ENCODE data around the gene BCL7A.

BCL7A gene

DNA sequence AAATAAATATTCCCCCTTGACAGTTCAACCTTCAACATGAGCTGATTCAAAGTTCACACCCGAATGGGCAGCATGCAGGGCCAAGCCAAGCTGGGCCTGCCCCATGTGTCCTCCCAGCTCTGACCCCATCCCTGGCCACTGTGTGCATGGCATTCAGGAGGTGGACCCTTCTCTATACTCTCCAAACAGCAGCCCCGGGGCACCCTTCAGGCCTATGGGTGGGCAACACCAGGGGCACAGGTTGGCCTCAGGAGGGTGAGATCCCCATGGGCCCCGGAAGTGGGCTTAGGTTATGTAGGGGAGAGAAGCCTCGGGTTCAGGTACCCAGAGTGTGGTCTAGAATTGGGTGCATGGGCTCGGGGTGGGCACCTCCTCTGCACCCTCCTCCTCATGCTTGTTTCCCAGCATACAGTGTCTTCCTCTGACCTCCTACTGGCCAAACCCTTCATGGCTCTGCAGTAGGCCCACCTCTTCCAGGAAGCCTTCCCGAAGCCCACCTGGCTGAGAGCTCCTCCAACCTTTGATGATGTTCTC lies 31.5 kb upstream of the BCL7A start:
- DNase-seq (ENCODE audit: insufficient read length, low spot score), result no peak

DNA sequence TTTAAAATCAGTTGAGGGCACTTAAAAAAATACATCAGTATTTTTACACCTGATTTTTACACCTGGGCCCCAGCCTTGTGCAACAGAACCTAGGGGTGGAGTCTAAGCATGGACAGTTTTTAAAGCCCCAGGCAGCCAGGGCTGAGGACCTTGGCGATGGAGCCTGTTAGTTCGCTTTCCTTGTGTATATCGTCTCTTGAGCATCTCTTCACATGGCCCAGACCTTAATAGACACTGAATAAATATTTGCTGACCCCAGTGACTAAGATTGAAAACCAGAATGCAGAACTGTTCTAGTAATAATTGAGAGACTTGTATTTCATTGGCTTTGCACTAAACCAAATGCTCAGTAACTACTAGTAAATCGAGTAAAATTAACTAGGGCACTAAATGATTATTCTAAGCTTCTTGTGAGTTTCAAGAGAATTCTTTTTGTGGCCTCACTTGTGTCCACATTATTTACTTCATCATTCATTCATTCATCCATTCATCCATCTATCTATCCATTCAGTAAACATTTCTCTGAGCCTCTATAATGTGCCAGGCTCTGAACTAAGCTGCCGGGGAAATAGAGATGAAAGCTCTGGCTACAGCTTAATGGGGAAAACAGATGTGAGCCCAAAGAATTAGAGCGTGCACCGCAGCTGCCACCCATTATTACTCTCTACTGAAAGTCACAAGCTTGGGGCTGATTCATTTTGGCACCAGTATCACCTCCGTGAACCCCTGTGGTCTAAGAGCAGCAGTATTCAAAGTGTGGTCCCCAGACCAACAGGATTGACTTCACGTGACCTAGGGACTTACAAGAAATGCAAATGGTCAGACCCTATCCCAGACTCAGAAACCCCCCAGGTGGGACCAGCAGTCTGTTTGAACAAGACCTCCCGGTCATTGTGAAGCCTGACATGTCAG lies 30.7 kb upstream of the BCL7A start:
- no peak for DNase-seq (ENCODE audit: insufficient read length, low spot score)
- no peak for FAIRE-seq
- TF ChIP-seq POLR2A (IDR thresholded peaks at IDR 0.05; ENCODE audit: low read depth, low read length), result no peak

More for the DNA sequence above, 31.5 kb upstream of the BCL7A start:
- no peak for TF ChIP-seq POLR2A (IDR thresholded peaks at IDR 0.05; ENCODE audit: low read depth, low read length)
- FAIRE-seq, result no peak

DNA sequence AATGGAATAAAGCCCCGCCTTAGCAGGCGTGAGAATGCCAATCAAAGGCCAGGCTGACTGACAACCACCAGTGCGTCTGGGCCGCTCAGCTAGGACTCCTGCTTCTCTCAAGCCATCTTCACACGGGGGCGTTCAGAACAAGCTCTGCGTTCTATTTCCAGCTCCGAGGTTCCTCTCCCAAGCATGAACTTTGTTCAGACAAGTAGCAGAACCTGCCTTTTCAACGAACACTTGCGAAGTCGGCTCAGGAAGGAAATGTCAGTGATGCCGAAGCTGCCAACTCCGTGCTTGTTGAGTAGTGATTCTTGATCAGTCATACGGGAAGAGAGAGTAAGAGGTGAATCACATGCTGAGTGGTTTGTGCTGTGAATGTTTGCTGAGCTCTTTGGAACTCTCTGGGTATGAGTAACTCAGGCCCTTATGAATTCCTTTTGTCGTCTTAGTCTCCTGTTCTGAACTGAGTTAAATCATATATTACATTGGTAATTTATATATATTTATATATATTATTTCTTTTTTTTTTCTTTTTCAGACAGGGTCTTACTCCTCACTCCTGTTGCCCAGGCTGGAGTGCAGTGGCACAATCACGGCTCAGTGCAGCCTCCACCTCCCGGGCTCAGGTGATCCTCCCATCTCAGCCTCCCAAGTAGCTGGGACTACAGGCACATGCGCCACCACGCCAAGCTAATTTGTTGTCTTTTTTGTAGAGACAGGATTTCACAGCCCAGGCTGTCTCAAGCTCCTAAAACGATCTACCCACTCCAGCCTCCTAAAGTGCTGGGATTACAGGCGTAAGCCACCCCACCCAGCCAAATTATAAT lies 29.4 kb upstream of the BCL7A start:
- peak; percentile 94 for FAIRE-seq
- peak; percentile 97 for DNase-seq (ENCODE audit: insufficient read length, low spot score)

DNA sequence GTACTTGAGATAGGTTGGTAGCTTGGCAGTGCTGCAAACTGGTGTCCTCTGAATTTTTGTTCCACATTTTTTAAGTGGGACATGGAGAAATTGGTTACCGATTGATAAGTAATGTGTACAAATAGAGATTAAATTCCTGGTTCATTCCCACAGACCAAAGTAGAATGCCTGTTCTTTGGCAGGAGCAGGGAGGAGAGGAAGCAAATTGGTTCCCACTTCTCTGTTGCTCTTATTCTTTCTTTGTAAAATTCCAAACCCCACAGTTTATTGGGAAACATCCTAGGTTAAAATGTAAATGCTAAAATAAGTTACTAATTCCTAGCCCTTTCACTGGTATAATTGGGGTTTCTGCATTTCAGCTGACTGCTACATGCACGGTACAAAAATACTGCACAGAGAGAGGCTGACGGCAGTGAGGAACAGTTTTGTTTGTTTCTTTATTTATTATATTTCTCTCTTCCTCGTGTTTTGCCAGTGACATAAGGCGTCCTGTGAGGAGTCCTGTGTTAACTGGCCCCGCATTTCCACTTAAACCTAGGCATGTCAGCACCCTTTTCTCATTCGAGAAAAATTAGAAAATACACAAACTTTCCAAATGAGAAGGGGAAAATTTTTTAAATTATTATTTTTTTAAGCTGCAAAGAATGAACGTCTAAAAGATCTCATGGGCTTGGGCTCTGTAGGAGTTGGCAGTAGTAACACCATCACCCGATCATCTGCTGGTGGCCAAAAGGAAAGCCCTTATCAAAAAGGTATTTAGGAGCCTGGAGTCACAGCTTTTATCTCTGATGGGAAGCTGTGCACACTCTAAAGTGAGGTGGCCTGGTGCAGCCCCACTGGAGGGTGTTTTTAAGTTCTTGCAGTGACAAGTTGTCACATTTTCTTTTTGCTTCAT lies 25.4 kb upstream of the BCL7A start:
- no peak for DNase-seq (ENCODE audit: insufficient read length, low spot score)
- FAIRE-seq, result no peak
- no peak for TF ChIP-seq POLR2A (IDR thresholded peaks at IDR 0.05; ENCODE audit: low read depth, low read length)

More for the DNA sequence above, 29.4 kb upstream of the BCL7A start:
- TF ChIP-seq POLR2A (IDR thresholded peaks at IDR 0.05; ENCODE audit: low read depth, low read length), result no peak

DNA sequence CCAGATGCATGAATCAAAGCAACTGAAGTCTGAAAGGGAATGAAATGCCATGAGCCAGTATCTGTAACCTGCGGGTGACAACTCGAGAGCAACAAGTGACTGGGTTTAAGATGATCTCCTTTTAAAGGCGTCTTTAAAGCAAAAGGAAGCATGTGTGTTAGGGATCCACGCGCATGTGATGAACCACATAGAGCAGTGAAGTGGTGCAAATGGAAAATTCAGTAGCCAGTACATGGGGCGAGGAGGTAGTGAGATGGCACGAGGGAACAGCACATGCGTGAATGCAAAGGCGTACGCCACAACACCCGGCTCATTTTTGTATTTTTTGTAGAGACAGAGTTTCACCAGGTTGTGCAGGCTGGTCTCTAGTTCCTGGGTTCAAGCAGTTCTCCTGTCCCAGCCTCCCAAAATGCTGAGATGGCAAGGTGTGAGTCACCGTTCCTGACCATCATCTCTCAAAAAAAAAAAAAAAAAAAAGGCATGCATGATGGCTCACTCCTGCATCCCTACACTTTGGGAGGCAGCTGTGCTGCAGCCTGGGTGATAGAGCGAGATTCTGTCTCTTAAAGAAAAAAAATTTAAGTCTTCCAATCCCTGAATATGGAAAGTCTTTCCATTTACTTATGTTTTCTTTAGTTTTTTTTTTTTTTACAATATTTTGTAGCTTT lies 24.6 kb upstream of the BCL7A start:
- no peak for FAIRE-seq
- peak; percentile 38 for DNase-seq (ENCODE audit: insufficient read length, low spot score)
- TF ChIP-seq POLR2A (IDR thresholded peaks at IDR 0.05; ENCODE audit: low read depth, low read length), result no peak

DNA sequence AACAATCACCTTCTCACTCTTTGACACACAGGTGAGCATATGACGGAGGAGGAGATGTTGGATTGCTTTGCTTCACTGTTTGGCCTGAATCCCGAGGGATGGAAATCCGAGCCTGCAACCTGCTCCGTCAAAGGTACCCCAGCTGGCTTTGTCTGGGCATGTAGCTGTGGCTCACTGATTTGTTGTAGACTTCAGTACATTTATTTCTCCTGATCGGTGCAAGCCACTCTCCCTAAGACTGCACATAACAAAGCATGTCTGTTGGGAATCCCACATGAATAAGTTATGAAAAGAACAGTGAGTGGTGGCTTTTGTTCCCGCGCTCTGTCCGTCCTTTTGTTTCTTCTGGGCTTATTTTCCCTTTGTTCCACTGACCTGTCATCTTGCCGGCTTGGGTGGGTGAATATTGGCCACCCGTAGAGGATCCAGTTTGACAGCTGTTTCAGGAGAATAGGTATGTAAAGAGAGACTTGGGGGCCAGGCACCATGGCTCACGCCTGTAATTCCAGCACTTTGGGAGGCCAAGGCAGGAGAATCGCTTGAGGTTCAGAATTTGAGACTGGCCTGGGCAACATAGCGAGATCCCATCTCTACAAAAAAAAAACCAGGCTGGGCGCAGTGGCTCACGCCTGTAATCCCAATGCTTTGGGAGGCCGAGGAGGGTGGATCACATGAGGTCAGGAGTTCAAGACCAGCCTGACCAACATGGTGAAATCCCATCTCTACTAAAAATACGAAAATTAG lies 20.0 kb upstream of the BCL7A start:
- no peak for FAIRE-seq
- TF ChIP-seq POLR2A (IDR thresholded peaks at IDR 0.05; ENCODE audit: low read depth, low read length), result no peak
- no peak for DNase-seq (ENCODE audit: insufficient read length, low spot score)

DNA sequence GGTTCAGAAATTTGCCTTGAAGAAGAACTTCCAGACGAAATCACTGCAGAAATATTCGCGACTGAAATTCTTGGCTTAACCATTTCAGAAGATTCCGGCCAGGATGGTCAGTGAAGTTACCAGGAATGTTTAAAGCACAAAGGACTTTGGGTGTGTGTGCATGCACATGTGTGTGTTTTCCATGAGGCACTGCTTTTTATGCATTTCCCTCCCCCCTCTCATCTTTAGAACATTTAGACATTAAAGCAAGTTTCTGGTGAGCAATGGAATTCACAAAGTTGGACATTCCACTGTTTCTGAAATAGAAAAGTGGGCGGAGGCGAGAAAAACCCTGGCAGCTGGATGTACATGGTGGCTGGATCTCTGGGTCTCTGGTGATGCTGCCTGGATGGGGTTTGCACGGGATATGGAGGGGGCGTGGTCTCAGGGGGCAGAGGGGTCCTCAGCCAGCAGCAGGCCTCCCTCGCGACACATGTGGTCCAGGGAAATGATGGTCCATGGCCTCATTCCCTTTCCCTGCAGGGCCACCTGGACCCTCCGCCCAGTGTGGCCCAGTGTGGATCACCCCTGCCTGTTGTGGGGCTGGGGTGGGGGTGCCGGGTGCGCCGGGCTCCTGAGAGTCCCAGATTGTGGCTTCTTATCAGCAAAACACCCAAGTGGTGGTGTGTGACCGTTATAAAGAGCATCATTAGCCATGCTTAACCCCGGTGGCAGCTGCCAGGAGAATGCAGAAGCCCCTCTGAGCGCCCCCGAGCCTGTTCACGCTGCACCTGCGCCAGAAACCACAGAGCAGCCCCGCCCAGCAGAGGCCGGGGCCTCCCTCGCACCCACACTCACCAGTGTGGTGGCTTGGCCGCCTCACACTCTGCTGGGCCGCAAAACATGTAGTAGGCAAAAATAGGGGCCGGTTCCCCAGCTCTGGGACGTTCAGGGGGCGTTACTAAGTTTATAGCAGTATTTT lies 17.8 kb upstream of the BCL7A start:
- no peak for TF ChIP-seq POLR2A (IDR thresholded peaks at IDR 0.05; ENCODE audit: low read depth, low read length)
- DNase-seq (ENCODE audit: insufficient read length, low spot score) (no peak), FAIRE-seq (no peak)

DNA sequence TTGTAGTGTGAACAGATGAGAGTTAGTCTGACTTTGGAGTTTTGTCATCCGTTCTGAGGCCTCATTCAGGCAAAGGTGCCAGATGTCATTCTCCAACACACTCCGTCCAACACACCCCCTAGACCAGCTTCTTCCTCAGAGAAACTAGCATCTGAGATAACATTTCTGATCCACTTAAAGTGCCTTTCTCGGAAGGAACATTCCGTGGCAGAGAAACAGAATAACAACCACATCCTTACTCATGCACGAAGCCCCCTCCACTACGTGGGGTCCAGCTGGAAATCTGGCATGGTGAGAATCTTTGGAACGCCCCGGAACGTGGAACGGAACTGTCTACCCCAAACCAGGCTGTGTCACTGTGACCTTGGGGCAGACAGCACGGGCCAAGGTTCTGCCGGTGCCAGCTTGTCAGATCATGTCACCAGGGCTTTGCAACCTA lies 17.0 kb upstream of the BCL7A start:
- TF ChIP-seq POLR2A (IDR thresholded peaks at IDR 0.05; ENCODE audit: low read depth, low read length), result no peak
- no peak for DNase-seq (ENCODE audit: insufficient read length, low spot score)
- FAIRE-seq, result no peak

DNA sequence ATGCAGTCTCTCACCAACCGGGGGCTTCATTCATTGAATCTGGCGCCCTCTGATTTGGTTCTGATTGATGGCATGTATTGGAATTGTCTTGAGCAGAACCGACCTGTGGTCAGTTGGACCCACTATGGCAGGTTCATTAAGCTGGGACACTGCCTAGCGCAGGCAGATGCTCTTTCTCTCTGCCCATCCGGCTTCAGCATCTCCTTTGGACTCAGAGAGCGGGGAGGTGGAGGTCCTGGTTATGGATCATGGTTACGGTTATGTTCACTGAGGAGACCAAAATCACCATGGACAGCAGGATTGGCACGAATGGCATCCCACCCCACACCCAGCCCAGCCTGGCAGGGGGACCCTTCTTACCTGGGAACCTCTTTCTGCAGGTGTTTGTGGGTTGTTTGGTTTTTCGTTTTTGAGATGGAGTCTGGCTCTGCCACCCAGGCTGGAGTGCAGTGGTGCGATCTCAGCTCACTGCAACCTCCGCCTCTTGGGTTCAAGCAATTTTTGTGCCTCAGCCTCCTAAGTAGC lies 16.4 kb upstream of the BCL7A start:
- no peak for FAIRE-seq
- TF ChIP-seq POLR2A (IDR thresholded peaks at IDR 0.05; ENCODE audit: low read depth, low read length), result no peak
- no peak for DNase-seq (ENCODE audit: insufficient read length, low spot score)

DNA sequence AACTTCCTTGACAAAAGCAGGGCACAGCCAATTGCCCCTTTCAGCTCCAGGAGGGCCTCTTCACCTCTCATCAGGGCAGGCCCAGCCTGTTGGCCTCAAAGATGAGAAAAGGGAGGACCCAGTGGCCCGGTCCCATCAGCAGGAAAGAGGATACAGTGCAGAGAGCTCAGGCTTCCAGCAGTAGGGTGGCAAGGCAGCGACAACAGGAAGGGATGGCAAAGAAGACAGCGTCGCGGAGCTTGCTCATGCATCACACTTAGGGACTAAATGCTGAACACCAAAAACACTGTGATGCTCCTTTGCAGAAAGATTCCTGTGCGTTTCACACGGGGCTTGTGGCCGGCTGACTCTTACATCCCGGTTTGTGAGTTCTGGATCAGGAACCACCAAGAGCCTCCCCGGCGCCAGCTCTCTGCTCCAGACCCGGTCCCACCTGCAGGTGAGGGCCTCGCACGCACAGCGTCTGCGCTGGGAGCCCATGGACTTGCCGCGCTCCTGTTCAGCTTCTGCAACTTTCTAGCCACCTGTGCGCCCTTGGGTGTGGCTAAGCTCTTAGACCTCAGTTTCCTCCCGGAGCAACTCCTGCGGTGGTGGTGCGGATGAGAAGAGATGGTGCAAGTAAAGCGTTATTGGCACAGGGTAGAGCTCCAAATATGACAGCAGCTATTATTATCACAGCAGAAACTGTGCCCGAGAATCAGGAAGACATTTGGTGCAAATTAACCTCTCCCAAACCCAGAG lies 15.3 kb upstream of the BCL7A start:
- no peak for DNase-seq (ENCODE audit: insufficient read length, low spot score)
- TF ChIP-seq POLR2A (IDR thresholded peaks at IDR 0.05; ENCODE audit: low read depth, low read length), result no peak
- FAIRE-seq, result no peak

Data from H54 (cell line).